HG02623 (cell line): ENCODE measurements around the gene ADGRG3.
"Not testable (repeated sequence)": the region's sequence is repeated elsewhere in the genome, so short reads cannot be mapped to it uniquely, and the experiment has no call there.

ENCODE experiments used
- ATAC-seq: cut with Tn5 transposase; IDR thresholded peaks from one replicate; pipeline ENCODE4 v1.9.1; 2021; ENCODE audit warnings: moderate library complexity; ENCODE audit not compliant: unreplicated experiment

The ADGRG3 gene

DNA sequence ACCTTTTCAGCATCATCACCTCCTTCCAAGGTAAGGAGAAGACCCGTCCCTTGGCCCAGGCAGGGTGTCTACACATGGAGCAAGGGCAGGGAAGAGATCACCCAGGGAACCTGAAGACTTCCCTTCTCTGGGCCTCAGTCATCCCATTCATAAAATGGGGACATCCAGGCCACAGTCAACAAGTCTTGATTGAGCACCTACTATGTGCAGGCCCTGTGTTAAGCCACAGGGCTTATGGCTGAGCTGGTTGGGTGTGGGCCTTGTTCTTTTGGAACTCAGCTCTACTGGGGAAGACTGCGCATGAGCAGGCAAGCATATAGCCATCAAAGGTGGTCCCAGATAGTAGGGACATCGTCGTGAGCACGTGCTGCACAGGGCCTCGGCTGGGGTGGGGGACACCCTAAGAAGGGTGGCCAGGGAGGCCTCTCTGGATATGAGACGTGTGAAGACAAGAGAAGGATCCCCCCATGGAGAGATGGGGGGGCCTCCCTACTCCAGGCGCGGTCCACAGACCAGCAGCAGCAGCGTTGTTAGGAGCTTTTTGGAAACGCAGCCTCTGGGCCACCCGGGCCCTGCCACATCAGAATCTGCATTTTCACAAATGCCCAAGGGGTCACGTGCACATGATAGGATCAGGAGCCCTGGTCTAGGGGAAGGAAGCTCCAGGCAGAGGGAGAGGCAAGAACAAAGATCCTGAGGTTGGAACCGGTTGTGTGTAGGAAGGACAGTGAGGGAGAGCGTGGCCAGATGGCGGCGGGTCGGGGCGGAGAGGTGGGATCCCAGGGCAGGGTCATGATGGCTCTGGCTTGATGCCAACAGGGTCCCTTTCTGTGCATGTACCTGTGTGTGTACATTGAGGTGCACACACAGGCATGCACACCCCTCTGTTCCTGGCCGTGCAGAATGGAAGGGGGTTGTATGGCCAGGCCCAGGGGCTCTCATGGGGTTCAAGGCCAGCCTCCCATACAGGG lies 5.9 kb upstream of the ADGRG3 start:
- no peak for ATAC-seq

DNA sequence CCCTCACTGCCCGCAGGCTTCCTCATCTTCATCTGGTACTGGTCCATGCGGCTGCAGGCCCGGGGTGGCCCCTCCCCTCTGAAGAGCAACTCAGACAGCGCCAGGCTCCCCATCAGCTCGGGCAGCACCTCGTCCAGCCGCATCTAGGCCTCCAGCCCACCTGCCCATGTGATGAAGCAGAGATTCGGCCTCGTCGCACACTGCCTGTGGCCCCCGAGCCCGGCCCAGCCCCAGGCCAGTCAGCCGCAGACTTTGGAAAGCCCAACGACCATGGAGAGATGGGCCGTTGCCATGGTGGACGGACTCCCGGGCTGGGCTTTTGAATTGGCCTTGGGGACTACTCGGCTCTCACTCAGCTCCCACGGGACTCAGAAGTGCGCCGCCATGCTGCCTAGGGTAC lies 4.7 kb upstream of the ADGRG3 start:
- ATAC-seq = no peak

DNA sequence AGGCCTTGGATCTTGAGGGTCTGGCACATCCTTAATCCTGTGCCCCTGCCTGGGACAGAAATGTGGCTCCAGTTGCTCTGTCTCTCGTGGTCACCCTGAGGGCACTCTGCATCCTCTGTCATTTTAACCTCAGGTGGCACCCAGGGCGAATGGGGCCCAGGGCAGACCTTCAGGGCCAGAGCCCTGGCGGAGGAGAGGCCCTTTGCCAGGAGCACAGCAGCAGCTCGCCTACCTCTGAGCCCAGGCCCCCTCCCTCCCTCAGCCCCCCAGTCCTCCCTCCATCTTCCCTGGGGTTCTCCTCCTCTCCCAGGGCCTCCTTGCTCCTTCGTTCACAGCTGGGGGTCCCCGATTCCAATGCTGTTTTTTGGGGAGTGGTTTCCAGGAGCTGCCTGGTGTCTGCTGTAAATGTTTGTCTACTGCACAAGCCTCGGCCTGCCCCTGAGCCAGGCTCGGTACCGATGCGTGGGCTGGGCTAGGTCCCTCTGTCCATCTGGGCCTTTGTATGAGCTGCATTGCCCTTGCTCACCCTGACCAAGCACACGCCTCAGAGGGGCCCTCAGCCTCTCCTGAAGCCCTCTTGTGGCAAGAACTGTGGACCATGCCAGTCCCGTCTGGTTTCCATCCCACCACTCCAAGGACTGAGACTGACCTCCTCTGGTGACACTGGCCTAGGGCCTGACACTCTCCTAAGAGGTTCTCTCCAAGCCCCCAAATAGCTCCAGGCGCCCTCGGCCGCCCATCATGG lies 4.0 kb upstream of the ADGRG3 start:
- ATAC-seq = no peak

DNA sequence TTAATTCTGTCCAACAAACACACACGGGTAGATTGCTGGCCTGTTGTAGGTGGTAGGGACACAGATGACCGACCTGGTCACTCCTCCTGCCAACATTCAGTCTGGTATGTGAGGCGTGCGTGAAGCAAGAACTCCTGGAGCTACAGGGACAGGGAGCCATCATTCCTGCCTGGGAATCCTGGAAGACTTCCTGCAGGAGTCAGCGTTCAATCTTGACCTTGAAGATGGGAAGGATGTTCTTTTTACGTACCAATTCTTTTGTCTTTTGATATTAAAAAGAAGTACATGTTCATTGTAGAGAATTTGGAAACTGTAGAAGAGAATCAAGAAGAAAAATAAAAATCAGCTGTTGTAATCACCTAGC lies 3.5 kb upstream of the ADGRG3 start:
- ATAC-seq = no peak

GRCh38 chr16:57665541-57665940 lies 2.6 kb upstream of the ADGRG3 start:
- no peak for ATAC-seq

DNA sequence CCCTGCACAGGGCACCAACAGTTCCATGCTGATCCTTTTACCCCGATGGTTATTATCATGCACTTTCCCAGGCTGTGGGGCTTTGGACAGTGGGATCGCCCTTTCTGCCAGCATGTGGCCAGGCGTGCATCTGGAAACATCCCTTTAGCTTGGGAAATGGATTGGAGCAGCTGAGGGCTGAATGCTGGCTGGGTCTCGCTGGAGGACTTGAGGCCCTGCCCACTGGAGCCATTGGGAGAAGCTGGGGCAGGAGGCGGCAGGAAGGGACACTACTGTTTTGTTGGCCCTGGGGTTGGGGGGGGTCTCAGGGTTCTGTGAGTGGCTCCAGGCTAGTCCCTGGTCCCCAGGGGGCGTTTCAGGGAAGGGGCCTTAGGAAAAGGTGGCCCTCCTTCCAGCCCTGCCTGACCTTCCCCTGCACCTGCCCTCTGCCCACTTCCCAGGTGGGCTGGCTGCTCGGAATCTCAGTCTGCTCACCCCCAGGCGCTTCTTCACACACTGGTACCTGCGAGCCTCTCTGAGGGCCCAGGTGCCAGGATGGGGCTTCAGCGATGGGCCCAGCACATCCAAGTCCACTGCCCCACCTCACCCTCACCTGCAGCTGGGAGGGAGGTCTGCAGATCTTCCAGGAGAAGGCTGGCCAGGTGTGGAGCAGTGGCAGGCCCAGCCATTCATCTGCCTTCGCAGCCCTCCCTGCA lies 1.6 kb upstream of the ADGRG3 start:
- no peak for ATAC-seq

DNA sequence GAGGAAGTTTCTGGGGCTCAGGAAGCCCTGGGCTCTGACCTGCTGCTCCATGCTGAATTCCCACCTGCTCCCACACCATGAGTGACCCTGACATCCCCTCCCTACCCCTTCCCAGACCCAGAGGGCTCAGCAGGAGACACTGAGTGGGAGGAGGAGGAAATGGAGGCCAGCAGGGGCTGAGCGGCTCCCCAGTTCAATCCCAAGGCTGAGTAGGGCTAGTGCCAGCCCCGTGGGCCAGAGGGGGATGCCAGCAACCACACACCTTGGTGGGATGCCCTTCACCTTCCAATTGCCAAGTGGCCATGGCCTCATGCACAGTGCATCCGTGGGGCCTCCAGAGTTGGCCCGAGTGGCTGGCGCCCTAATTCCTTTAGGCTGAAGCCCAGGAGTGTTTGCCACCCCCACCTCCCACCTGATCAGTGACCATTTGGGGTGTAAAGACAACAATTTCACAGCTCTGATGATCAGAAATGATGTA lies 1.0 kb upstream of the ADGRG3 start:
- no peak for ATAC-seq

- no peak for ATAC-seq
Measured at GRCh38 chr16:57667526-57668262, 412 bp upstream of the ADGRG3 start.

GRCh38 chr16:57668630-57669475 lies 747 bp downstream of the ADGRG3 start:
- ATAC-seq = no peak

DNA sequence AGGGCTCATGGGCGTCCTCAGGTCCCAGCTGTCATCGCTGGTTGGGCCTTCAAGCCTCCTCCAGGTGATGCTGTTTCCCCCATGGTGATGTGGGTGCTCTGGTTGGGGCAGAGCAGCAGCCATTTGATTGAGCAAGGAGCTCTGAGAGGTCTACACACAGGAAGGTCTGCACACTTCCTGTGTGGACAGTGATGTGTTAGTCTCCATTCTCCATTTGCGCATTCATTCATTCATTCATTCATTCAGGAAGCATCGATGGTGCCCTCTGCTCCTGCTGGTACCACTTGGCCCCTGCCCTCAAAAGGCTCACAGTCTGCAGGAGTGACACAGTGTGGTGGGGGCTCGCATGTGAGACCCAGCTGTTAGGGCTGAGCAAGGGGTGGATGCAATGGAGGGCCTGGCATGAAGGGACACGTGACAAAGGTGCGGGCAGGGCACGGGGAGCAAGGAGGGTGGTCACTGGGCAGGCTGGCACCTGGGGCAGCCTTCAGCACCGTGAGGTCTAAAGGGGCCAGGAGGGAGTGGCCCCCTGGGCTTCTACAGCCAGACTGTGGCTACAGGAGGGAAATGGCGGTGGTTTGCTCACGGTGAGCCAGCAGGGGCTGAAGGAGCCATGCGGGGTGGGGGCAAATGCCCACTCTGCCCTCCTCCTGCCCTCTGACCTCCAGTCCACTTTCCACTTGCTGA lies 1.5 kb downstream of the ADGRG3 start:
- ATAC-seq = no peak

- no peak for ATAC-seq
Measured at GRCh38 chr16:57670196-57670595, 2.1 kb downstream of the ADGRG3 start.

GRCh38 chr16:57671451-57671850 lies 3.3 kb downstream of the ADGRG3 start:
- ATAC-seq = not testable (repeated sequence)

DNA sequence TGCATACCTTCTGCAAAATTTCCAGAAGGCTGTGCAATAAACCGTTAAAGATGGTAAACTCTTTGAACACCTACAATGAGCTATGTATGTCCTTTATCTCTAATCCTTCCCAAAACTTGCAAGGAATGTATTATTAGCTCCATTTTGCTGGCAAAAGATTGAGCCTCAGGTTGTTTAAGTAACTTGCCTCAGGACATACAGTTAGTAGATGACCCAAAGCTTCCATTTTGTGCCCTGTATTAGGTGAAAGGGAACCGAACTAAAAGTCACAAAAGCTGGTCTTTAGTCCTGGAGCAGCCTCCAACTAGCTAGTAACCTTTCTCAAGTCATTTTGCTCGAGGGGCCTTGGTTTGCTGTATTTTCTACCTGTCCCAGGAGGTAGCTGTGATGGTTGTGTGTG lies 4.3 kb downstream of the ADGRG3 start:
- no peak for ATAC-seq

- ATAC-seq = no peak
Measured at GRCh38 chr16:57672824-57673223, 4.7 kb downstream of the ADGRG3 start.

DNA sequence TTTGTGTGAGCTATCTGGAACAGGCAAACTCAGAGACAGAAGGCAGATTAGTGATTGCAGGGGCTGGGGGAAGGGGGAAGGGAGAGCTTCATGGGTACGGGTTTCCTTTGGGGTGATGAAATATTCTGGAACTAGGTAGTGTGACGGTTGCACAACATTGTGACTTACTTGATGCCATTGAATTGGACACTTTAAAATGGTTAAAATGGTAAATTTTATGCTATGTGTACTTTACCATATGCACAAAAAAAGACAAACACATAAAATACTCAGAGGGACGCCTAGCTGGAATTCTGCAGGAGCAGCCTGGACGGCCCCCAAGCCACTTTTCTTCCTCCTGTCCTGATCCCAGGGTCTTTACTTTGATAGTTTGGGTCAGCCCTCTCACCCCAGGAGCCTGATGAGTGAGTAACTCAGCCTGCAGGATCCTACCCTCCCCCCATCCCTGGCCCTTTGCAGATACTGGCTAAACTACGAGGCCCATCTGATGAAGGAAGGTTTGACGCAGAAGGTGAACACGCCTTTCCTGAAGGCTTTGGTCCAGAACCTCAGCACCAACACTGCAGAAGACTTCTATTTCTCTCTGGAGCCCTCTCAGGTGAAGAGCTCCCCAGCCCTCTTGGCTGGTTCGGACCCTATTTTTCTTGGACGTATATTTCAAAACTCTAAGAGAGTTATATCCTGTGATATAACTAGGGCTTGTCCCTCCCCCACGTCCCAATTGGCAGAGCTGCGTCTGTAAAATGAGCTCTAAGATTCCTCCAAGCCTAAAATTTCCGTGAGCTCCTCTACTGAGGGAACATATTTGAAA lies 7.8 kb downstream of the ADGRG3 start:
- ATAC-seq = no peak

DNA sequence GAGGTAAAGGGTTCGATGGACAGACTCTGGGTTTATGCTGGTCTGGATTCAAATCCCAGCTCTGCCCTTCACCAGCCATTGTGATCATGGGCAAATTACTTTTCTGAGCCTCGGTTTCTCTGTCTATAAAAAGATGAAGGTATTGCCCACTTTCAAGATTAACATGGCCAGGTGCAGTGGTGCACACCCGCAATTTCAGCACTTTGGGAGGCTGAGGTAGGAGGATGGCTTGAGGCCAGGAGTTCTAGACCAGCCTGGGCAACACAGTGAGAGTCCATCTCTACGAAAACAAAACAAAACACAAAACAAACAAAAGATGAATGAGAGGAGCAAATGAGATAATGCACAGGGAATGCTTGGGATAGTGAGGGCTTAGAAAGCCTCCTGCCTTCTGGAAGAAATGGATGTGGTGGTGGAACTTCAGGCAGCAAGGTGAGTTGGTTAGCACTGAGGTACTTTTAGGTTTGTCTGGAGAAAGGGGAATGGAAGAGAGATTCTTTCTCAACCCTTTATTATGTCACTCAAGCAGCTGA lies 8.5 kb downstream of the ADGRG3 start:
- no peak for ATAC-seq

GRCh38 chr16:57677622-57678369 lies 9.7 kb downstream of the ADGRG3 start:
- ATAC-seq = no peak
